ENCODE data around the gene PCDHAC1.
A peak's percentile ranks its signal among the peaks of the same experiment; 100 is the strongest.

The PCDHAC1 gene

DNA sequence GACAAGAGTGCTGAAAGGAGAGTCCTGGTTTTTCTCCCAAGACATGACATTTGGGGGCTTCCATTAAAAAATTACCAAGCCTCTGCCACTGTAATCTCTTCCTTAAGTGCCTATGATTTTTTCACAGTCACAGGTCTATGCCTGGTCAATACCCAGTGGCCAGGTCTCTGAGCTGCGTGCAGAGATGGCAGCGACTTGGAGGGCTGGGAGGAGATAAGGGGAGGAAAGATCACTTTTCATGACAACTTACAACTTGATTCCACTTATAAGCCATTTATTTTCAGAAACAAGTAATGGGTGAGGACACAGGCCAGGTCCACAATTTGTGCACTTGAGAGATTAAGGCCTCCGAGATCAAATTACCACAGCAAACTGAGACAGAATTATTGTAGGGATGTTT lies 38.3 kb downstream of the PCDHAC1 start:
- no peak for DNase-seq (ENCODE audit: low read depth, low spot score)
- H3K9ac ChIP-seq (ENCODE audit: insufficient read length): no peak overlapping the region
- no peak overlapping the region for H3K27ac ChIP-seq
- H3K9me3 ChIP-seq (ENCODE audit: low read depth, low read length): no peaks in the 10 kb centered on the region
- no peak overlapping the region for H3K4me3 ChIP-seq
- no peaks in the 10 kb centered on the region for H3K36me3 ChIP-seq (ENCODE audit: insufficient read depth, low read length)
- TF ChIP-seq POLR2AphosphoS5 (IDR thresholded peaks at IDR 0.05; ENCODE audit: borderline replicate concordance, low read depth, low read length): no peak
- TF ChIP-seq FOXP2 (optimal IDR thresholded peaks at IDR 0.05; ENCODE audit: control extremely low read depth, extremely low read length, insufficient read depth): no peak
- no peak for TF ChIP-seq EZH2 (IDR thresholded peaks at IDR 0.05)

DNA sequence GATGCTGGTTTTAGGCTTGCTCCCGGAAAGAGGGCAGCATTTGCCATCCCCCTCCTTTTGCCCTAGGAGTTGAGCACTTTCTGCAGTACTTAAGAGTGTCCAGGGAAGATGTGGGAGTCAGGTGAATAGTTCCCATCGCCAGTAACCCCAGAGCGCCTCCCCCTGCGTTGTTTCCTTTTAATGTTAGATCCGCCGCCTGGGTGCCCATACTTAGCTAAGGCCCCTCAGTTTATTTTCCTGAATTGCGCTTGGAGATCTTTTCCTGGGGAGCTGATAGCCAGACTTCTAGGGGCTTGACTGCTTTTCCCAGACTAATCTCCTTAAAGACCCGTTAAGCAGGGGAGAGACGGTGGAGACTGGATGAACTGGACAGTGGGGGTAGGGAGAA lies 39.8 kb downstream of the PCDHAC1 start:
- no peak for DNase-seq (ENCODE audit: low read depth, low spot score)
- H3K9ac ChIP-seq (ENCODE audit: insufficient read length): peak overlapping the region; percentile 72
- H3K27ac ChIP-seq: peak overlapping the region; percentile 47; the same call in 1 of the 2 replicates
- no peaks in the 10 kb centered on the region for H3K36me3 ChIP-seq (ENCODE audit: insufficient read depth, low read length)
- peak overlapping the region; percentile 79 for H3K4me3 ChIP-seq
- H3K9me3 ChIP-seq (ENCODE audit: low read depth, low read length): no peaks in the 10 kb centered on the region
- no peak for TF ChIP-seq EZH2 (IDR thresholded peaks at IDR 0.05)
- TF ChIP-seq FOXP2 (optimal IDR thresholded peaks at IDR 0.05; ENCODE audit: control extremely low read depth, extremely low read length, insufficient read depth): no peak
- TF ChIP-seq POLR2AphosphoS5 (IDR thresholded peaks at IDR 0.05; ENCODE audit: borderline replicate concordance, low read depth, low read length): no peak

DNA sequence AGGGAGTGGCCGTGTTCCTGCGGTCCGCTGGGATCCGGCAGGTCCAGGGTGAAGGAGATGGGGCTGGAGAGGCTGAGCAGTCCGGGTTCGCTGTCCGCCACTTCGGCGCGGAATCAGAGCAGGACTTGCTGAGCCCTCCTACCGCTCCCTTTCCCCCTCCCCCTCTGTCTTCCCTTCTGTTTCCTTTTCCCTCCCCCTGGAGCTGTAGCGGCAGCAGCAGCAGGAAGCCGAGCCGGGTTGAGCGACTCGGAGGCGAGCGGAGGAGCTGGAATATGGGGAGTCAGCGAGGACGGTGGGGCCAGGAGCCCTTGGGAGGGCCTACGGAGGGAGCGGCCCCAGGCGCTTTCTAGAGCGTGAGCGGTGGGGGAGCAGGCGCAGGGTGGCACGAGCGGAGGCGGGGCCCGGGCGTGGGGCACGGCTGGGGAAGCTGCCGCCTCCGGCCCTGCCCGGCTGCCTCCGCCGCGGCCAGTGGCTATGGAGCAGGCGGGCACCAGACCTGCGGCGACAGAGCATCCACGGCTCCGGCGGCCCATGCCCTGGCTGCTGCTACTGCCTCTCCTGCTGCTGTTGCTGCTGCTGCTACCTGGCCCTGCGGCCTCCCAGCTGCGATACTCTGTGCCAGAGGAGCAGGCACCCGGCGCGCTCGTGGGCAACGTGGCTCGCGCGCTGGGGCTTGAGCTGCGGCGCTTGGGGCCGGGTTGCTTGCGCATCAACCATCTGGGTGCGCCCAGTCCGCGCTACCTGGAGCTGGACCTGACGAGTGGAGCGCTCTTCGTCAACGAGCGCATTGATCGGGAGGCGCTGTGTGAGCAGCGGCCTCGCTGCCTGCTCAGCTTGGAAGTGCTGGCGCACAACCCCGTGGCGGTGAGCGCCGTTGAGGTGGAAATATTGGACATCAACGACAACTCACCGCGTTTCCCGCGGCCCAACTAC lies 40.5 kb downstream of the PCDHAC1 start, which contains the start of gene PCDHAC2:
Gene PCDHAC2 (plus strand): TSS at position 184 of the 933 bp plus-strand sequence. CDS start 291 bp downstream, at position 475.
- Histone ChIP-seq H3K9me3 (ENCODE audit: low read depth, low read length) (no peaks in the 10 kb centered on the region), H3K4me3 (peak within 1 kb of the TSS; percentile 79), H3K27ac (peak within 1 kb of the TSS; percentile 47), H3K9ac (ENCODE audit: insufficient read length) (peak within 1 kb of the TSS; percentile 72), H3K36me3 (ENCODE audit: insufficient read depth, low read length) (no peaks in the 10 kb centered on the region)
- peak; percentile 63 for TF ChIP-seq FOXP2 (optimal IDR thresholded peaks at IDR 0.05; ENCODE audit: control extremely low read depth, extremely low read length, insufficient read depth)
- no peak for TF ChIP-seq EZH2 (IDR thresholded peaks at IDR 0.05)
- peak; percentile 52; the same call in 1 of the 2 replicates for TF ChIP-seq POLR2AphosphoS5 (IDR thresholded peaks at IDR 0.05; ENCODE audit: borderline replicate concordance, low read depth, low read length)
- DNase-seq (ENCODE audit: low read depth, low spot score): no peak

DNA sequence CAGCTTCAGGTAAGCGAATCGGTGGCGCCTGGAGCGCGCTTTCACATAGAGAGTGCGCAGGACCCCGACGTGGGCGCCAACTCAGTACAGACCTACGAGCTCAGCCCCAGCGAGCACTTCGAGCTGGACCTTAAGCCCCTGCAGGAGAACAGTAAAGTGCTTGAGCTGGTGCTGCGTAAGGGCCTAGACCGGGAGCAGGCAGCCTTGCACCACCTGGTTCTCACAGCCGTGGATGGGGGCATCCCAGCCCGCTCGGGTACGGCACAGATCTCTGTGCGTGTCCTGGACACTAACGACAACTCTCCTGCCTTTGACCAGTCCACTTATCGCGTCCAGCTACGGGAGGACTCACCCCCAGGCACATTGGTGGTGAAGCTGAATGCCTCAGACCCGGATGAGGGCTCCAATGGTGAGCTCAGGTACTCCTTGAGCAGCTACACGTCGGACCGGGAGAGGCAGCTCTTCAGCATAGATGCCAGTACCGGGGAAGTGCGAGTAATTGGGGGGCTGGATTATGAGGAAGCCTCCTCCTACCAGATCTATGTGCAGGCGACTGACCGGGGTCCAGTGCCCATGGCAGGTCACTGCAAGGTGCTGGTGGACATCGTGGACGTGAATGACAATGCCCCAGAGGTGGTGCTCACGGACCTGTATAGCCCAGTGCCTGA lies 41.3 kb downstream of the PCDHAC1 start:
- Histone ChIP-seq H3K4me3 (peak overlapping the region; percentile 79; the same call in 1 of the 2 replicates), H3K9ac (ENCODE audit: insufficient read length) (no peak overlapping the region), H3K36me3 (ENCODE audit: insufficient read depth, low read length) (no peaks in the 10 kb centered on the region), H3K27ac (no peak overlapping the region), H3K9me3 (ENCODE audit: low read depth, low read length) (no peaks in the 10 kb centered on the region)
- no peak for TF ChIP-seq POLR2AphosphoS5 (IDR thresholded peaks at IDR 0.05; ENCODE audit: borderline replicate concordance, low read depth, low read length)
- no peak for DNase-seq (ENCODE audit: low read depth, low spot score)

DNA sequence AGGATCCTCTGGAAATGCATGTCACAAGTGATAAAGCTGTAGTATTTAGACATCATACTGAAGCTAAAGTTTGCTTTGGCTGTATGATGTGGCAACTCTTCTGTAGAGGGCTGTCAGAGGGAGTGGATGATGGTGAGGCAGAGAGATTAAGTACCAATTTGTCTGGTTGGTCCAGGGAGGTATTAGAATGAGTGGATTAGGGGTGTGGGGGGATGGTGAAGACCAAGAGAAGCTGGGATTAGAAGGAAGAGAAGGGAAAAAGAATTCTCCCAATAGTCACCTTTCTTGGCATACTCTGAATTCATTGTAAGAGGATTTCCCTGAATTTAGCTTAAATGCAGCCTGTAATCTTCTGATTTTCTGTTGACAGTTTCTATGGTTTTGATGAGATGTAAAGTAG lies 43.8 kb downstream of the PCDHAC1 start:
- H3K27ac ChIP-seq: no peak overlapping the region
- no peak overlapping the region for H3K9ac ChIP-seq (ENCODE audit: insufficient read length)
- H3K4me3 ChIP-seq: peak overlapping the region; percentile 47
- TF ChIP-seq EZH2 (IDR thresholded peaks at IDR 0.05) (no peak), FOXP2 (optimal IDR thresholded peaks at IDR 0.05; ENCODE audit: control extremely low read depth, extremely low read length, insufficient read depth) (no peak), POLR2AphosphoS5 (IDR thresholded peaks at IDR 0.05; ENCODE audit: borderline replicate concordance, low read depth, low read length) (no peak)
- H3K36me3 ChIP-seq (ENCODE audit: insufficient read depth, low read length): no peaks in the 10 kb centered on the region
- no peaks in the 10 kb centered on the region for H3K9me3 ChIP-seq (ENCODE audit: low read depth, low read length)
- DNase-seq (ENCODE audit: low read depth, low spot score): no peak

DNA sequence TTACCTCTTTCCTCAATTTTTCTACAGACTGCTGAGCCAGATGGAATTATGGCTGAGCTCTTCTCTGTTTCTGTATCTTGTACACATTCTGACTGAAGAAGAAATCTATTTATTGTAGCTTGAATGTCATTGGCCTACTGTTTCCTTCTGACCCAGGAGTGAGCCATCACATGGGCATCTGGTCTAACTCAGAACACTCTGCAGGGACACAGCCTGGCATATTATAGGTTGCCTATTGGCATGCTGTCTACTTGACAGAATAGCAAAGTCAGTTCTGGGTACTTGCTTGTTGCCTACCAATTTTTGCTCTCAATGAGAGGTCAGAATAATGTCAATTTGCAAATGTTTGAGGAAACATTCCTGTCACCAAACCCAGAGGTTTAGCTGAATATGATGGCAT lies 47.5 kb downstream of the PCDHAC1 start:
- no peak overlapping the region for H3K4me3 ChIP-seq
- H3K36me3 ChIP-seq (ENCODE audit: insufficient read depth, low read length): no peaks in the 10 kb centered on the region
- no peaks in the 10 kb centered on the region for H3K9me3 ChIP-seq (ENCODE audit: low read depth, low read length)
- no peak for DNase-seq (ENCODE audit: low read depth, low spot score)
- TF ChIP-seq EZH2 (IDR thresholded peaks at IDR 0.05) (no peak), POLR2AphosphoS5 (IDR thresholded peaks at IDR 0.05; ENCODE audit: borderline replicate concordance, low read depth, low read length) (no peak), FOXP2 (optimal IDR thresholded peaks at IDR 0.05; ENCODE audit: control extremely low read depth, extremely low read length, insufficient read depth) (no peak)
- H3K9ac ChIP-seq (ENCODE audit: insufficient read length): no peak overlapping the region
- no peak overlapping the region for H3K27ac ChIP-seq

DNA sequence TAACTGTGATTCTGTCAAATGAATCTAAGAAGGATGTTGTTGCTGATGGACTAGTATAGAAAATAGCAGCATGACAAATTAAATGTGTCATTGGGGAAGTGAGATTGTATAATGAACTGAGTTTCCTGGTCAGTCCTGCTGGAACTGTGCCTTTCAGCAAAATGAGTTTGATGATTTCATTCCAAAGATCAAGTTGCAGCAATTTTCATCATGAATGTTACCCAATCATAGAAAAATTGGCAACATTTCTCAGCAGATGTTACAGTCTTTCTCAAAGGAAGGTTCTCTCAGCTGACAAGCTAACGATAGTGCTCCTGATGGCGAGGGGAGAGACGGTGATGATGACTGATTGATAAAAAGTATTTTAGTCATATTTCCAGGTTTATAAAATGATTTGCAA lies 50.9 kb downstream of the PCDHAC1 start:
- DNase-seq (ENCODE audit: low read depth, low spot score): no peak
- Histone ChIP-seq H3K9me3 (ENCODE audit: low read depth, low read length) (no peaks in the 10 kb centered on the region), H3K27ac (peak overlapping the region; percentile 95)

DNA sequence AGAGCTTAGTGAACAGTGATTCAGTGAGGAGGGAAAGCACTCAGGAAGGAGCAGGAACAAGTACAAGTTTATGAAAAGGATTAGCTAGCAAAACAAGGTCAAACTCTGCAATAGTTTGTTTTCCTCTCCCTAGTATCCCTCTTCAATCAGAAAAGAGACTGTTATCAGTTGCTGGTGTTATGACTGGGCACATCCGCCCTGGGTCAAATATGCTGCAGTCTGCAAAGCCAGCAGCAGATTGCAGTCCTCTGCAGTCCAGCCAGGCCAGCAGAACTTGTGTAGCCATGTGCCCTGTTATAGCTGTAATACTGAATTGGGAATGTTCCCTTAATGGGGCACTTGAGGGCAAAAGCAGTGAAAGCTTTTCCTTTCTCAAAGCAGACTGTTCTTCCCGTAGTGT lies 52.2 kb downstream of the PCDHAC1 start:
- Histone ChIP-seq H3K9me3 (ENCODE audit: low read depth, low read length) (no peaks in the 10 kb centered on the region), H3K36me3 (ENCODE audit: insufficient read depth, low read length) (peaks cover 4% of the 10 kb centered on the region; the same call in 1 of the 2 replicates), H3K4me3 (no peak overlapping the region), H3K27ac (peak overlapping the region; percentile 95), H3K9ac (ENCODE audit: insufficient read length) (peak overlapping the region; percentile 42)
- TF ChIP-seq EZH2 (IDR thresholded peaks at IDR 0.05) (no peak), POLR2AphosphoS5 (IDR thresholded peaks at IDR 0.05; ENCODE audit: borderline replicate concordance, low read depth, low read length) (no peak), FOXP2 (optimal IDR thresholded peaks at IDR 0.05; ENCODE audit: control extremely low read depth, extremely low read length, insufficient read depth) (no peak)
- DNase-seq (ENCODE audit: low read depth, low spot score): no peak

More for the DNA sequence above, 50.9 kb downstream of the PCDHAC1 start:
- Histone ChIP-seq H3K4me3 (peak overlapping the region; percentile 23), H3K9ac (ENCODE audit: insufficient read length) (peak overlapping the region; percentile 52), H3K36me3 (ENCODE audit: insufficient read depth, low read length) (peaks cover 4% of the 10 kb centered on the region; the same call in 1 of the 2 replicates)
- TF ChIP-seq EZH2 (IDR thresholded peaks at IDR 0.05) (no peak), FOXP2 (optimal IDR thresholded peaks at IDR 0.05; ENCODE audit: control extremely low read depth, extremely low read length, insufficient read depth) (no peak), POLR2AphosphoS5 (IDR thresholded peaks at IDR 0.05; ENCODE audit: borderline replicate concordance, low read depth, low read length) (no peak)

All from SK-N-MC (cell line).